Muscle of leg (tissue), 11 donors: ENCODE measurements around the gene PAQR8. TPM values are rescaled to one million over a fixed set of nuclear protein-coding genes. Genes with fewer than 3 reads are reported as not detected.
A peak's percentile ranks its signal among the peaks of the same experiment; 100 is the strongest.

Source experiments
- DNase-seq: peaks from one replicate; pipeline ENCODE4 v3.0.0; 2013
- H3K27ac ChIP-seq: one replicate; pipeline ENCODE4 v1.5.1; 2013; ENCODE audit warnings: mild to moderate bottlenecking, low read length, control low read depth
- H3K27me3 ChIP-seq: one replicate; pipeline ENCODE4 v1.6.1; 2013; ENCODE audit warnings: low read length; ENCODE audit not compliant: control insufficient read depth, insufficient read depth
- H3K36me3 ChIP-seq: one replicate; pipeline ENCODE4 v1.6.1; 2013; ENCODE audit warnings: low read length; ENCODE audit not compliant: control insufficient read depth, insufficient read depth
- H3K4me1 ChIP-seq: one replicate; pipeline ENCODE4 v1.6.1; 2013; ENCODE audit warnings: low read length; ENCODE audit not compliant: control insufficient read depth, insufficient read depth
- H3K4me3 ChIP-seq: one replicate; pipeline ENCODE4 v1.5.1; 2013; ENCODE audit warnings: low read length, control low read depth
- H3K9me3 ChIP-seq: replicated peaks from 2 replicates; pipeline ENCODE4 v1.6.1; 2013; ENCODE audit warnings: low read depth, low read length; ENCODE audit not compliant: control insufficient read depth
- WGBS: methylation state at CpG from one replicate; pipeline ENCODE4 v1.1.5; 2013; ENCODE audit warnings: missing lambda C conversion rate; ENCODE audit not compliant: insufficient coverage; 5-methylcytosine and 5-hydroxymethylcytosine counted together
- polyA plus RNA-seq, 8 donors: library from polyadenylated mRNA; unstranded; fragments of 120-200 nt; gene quantifications; one replicate each; pipeline versions ENCODE4 v1.2.1 to v1.2.3, GENCODE V29; 2013; ENCODE audit warnings: inconsistent platforms in 1 of 8, low replicate concordance in 1 of 8; ENCODE audit not compliant: insufficient read length in 8 of 8, insufficient read depth in 1 of 8
- total RNA-seq: library from RNA; stranded (reverse); fragments of 120-200 nt; gene quantifications from one replicate; pipeline ENCODE4 v1.2.4, GENCODE V29; 2013

Gene PAQR8
- total and polyA plus RNA-seq, 9 donors, result 4.7 to 9.8 (median 6.7) TPM

DNA sequence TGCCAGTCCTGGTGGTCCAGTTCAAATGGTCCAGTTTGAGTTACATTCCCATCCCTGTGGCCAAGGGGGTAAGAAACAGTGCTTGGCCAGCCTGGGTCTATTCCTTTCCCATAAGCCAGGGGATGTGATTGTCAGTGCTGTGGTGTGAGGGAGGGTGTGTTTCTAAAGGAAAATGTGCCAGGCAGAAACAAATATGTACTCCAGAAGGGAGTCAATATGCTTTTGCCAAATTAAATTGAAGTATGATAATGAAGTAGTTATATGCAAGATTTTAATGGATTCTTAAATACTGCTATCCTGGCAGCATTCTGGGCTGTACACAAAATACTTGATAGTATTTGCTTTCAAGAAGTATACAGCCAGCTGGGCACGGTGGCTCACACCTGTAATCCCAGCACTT is 16.6 kb upstream of the PAQR8 start:
- no peak for DNase-seq
- Histone ChIP-seq H3K36me3 (no peaks in the 10 kb centered on the region), H3K9me3 (no peaks in the 10 kb centered on the region), H3K27ac (no peak overlapping the region), H3K4me1 (no peaks in the 10 kb centered on the region), H3K4me3 (no peak overlapping the region), H3K27me3 (no peaks in the 10 kb centered on the region)
- WGBS, result no CpG with 5 or more reads among the region's 1 CpG

DNA sequence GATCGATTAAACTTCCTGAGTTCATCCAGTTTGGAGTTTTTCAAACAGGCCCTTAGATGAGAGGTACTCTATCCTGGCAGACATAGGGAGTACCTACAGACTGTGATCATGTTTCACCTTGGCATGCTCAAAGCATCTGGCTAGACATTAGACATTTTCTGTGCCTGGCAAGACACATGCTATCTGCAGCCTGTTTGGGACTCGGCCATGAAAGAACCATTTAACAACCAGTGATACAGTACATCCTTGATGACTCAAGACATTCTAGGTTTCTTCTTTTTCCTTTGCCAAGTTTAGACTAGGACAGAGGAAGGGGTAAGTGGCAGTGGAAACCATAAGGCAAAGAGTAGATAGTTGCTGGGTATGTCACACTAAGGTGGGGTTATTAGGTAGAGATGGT is 15.4 kb upstream of the PAQR8 start:
- WGBS, result 100% methylated on average over 1 of the region's 2 CpGs
- no peak overlapping the region for H3K4me3 ChIP-seq
- no peak overlapping the region for H3K27ac ChIP-seq
- H3K4me1 ChIP-seq, result no peaks in the 10 kb centered on the region
- no peaks in the 10 kb centered on the region for H3K9me3 ChIP-seq
- DNase-seq, result no peak
- no peaks in the 10 kb centered on the region for H3K36me3 ChIP-seq
- no peaks in the 10 kb centered on the region for H3K27me3 ChIP-seq

GRCh38 chr6:52347818-52348217 is 14.1 kb upstream of the PAQR8 start:
- no peak for DNase-seq
- no peak overlapping the region for H3K27ac ChIP-seq
- no peak overlapping the region for H3K4me3 ChIP-seq
- H3K27me3 ChIP-seq, result no peaks in the 10 kb centered on the region
- H3K9me3 ChIP-seq, result no peaks in the 10 kb centered on the region
- no CpG with 5 or more reads among the region's 1 CpG for WGBS
- H3K4me1 ChIP-seq, result no peaks in the 10 kb centered on the region
- no peaks in the 10 kb centered on the region for H3K36me3 ChIP-seq

- Histone ChIP-seq H3K4me3 (no peak overlapping the region), H3K9me3 (no peaks in the 10 kb centered on the region), H3K27me3 (no peaks in the 10 kb centered on the region), H3K36me3 (no peaks in the 10 kb centered on the region), H3K27ac (no peak overlapping the region), H3K4me1 (no peaks in the 10 kb centered on the region)
- whole genome bisulfite sequencing, result 87% methylated on average over 1 of the region's 1 CpG
- no peak for DNase-seq
Observed at GRCh38 chr6:52351879-52352238, 10.1 kb upstream of the PAQR8 start.

GRCh38 chr6:52352239-52353018 is 9.5 kb upstream of the PAQR8 start:
- H3K27ac ChIP-seq, result no peak overlapping the region
- no peaks in the 10 kb centered on the region for H3K4me1 ChIP-seq
- peak; percentile 50 for DNase-seq
- H3K36me3 ChIP-seq, result no peaks in the 10 kb centered on the region
- H3K27me3 ChIP-seq, result no peaks in the 10 kb centered on the region
- no peaks in the 10 kb centered on the region for H3K9me3 ChIP-seq
- WGBS, result 33% methylated on average over 4 of the region's 5 CpGs
- no peak overlapping the region for H3K4me3 ChIP-seq

GRCh38 chr6:52356017-52356416 is 5.9 kb upstream of the PAQR8 start:
- no peaks in the 10 kb centered on the region for H3K4me1 ChIP-seq
- WGBS, result no CpG with 5 or more reads among the region's 2 CpGs
- H3K36me3 ChIP-seq, result no peaks in the 10 kb centered on the region
- H3K9me3 ChIP-seq, result no peaks in the 10 kb centered on the region
- H3K4me3 ChIP-seq, result no peak overlapping the region
- DNase-seq, result no peak
- no peaks in the 10 kb centered on the region for H3K27me3 ChIP-seq
- H3K27ac ChIP-seq, result no peak overlapping the region

DNA sequence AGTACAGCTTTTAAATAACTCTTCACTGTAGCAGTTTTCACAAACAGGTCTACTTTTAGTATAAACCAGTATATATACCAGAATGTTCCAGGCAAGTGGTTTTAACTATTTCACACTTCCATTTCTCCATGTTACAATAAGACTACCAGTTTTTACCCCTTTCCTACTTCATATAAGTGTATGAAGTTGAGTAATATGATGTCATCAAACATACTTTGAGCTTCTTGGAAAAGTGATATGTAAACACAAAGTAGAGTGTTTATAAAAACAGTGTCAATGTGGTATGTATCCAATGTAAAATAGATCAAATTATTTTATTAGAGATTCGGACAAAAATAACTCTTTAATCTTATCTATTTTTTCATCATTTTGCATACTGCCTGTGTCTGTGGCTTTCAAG is 2.5 kb upstream of the PAQR8 start:
- Histone ChIP-seq H3K36me3 (no peaks in the 10 kb centered on the region), H3K27me3 (peaks cover 2% of the 10 kb centered on the region), H3K27ac (no peak overlapping the region), H3K9me3 (no peaks in the 10 kb centered on the region), H3K4me3 (no peak overlapping the region), H3K4me1 (peaks cover 12% of the 10 kb centered on the region)
- WGBS, result no CpG with 5 or more reads among the region's 1 CpG
- no peak for DNase-seq

- DNase-seq, result no peak
- Histone ChIP-seq H3K36me3 (no peaks in the 10 kb centered on the region), H3K27me3 (peaks cover 2% of the 10 kb centered on the region), H3K9me3 (no peaks in the 10 kb centered on the region), H3K4me1 (peaks cover 12% of the 10 kb centered on the region), H3K27ac (no peak overlapping the region), H3K4me3 (no peak overlapping the region)
- WGBS, result no CpG with 5 or more reads among the region's 3 CpGs
Observed at GRCh38 chr6:52360028-52360427, 1.9 kb upstream of the PAQR8 start.

GRCh38 chr6:52360601-52361413 is 1.1 kb upstream of the PAQR8 start:
- Histone ChIP-seq H3K4me1 (peaks cover 12% of the 10 kb centered on the region), H3K9me3 (no peaks in the 10 kb centered on the region), H3K4me3 (no peak overlapping the region), H3K36me3 (no peaks in the 10 kb centered on the region), H3K27ac (peak overlapping the region; percentile 89), H3K27me3 (peaks cover 2% of the 10 kb centered on the region)
- peak; percentile 26 for DNase-seq
- 91% methylated on average over 6 of the region's 11 CpGs for WGBS

GRCh38 chr6:52361414-52361944 is 472 bp upstream of the PAQR8 start:
- DNase-seq, result peak; percentile 52
- H3K4me3 ChIP-seq, result peak overlapping the region; percentile 89
- H3K27me3 ChIP-seq, result peaks cover 2% of the 10 kb centered on the region
- no peaks in the 10 kb centered on the region for H3K9me3 ChIP-seq
- H3K36me3 ChIP-seq, result no peaks in the 10 kb centered on the region
- H3K4me1 ChIP-seq, result peaks cover 12% of the 10 kb centered on the region
- H3K27ac ChIP-seq, result peak overlapping the region; percentile 89
- WGBS, result 4% methylated on average over 9 of the region's 18 CpGs
